HepG2 (cell line): ENCODE results near the gene NAB2. TPM values are rescaled to one million over a fixed set of nuclear protein-coding genes. Genes with fewer than 3 reads are reported as not detected.

Experiments
- ATAC-seq: fragments of 200-7000 bp; cut with Tn5 transposase; 3 replicates; pipeline ENCODE4 v1.9.1; 2020; ENCODE audit warnings: mild to moderate bottlenecking, moderate library complexity
- BruUV-seq: library from RNA; stranded (reverse); fragments of 400-500 nt; replicated peaks from 2 replicates; lab custom pipeline; 2021; lab: Mats Ljungman, UMichigan
- CTCF ChIA-PET: fragments of 300-600 bp; formaldehyde crosslinking; extraction: SDS; loops from one replicate; lab custom pipeline; 2021; ENCODE audit warnings: low total read pairs, inconsistent platforms, low intra/inter-chr PET ratio; lab: Yijun Ruan, JAX
- POLR2A ChIA-PET: fragments of 350-600 bp; sonication (Branson Sonifier 250); formaldehyde crosslinking; loops from one replicate; lab custom pipeline; 2020; ENCODE audit warnings: antibody characterized with exemption, inconsistent platforms; lab: Yijun Ruan, JAX
- DNase-seq: peaks from one replicate; pipeline ENCODE4 v3.0.0-alpha.2; 2015; ENCODE audit warnings: low spot score
- FAIRE-seq: peaks from 3 replicates; lab custom pipeline; 2011; peaks lifted over from hg19 to GRCh38; lab: Jason Lieb, UNC
- H2AFZ ChIP-seq: one replicate; pipeline ENCODE4 v1.6.1; 2011; ENCODE audit warnings: low read length, inconsistent platforms
- H3K27ac ChIP-seq: fragments of 300-600 bp; 3 replicates; pipeline ENCODE4 v1.8.0; 2011; ENCODE audit warnings: mixed run types, mild to moderate bottlenecking, mixed read lengths, low read length, inconsistent platforms; ENCODE audit not compliant: insufficient read depth; ENCODE audit errors: extremely low read length
- H3K27me3 ChIP-seq, 2 experiments: fragments of 200-600 bp in 1 of 2; 2 replicates in 1 of 2; 3 replicates in 1 of 2; pipeline versions ENCODE4 v1.6.0 to v1.8.0; 2011; ENCODE audit warnings: low read length in 2 of 2, mild to moderate bottlenecking in 2 of 2, moderate library complexity in 2 of 2, inconsistent platforms in 1 of 2; ENCODE audit not compliant: insufficient read depth in 2 of 2, control insufficient read depth in 1 of 2
- H3K36me3 ChIP-seq, 2 experiments: fragments of 200-600 bp in 1 of 2; replicated peaks in 1 of 2; 2 replicates in 1 of 2; 3 replicates in 1 of 2; pipeline versions ENCODE4 v1.5.1 to v1.8.0; 2011; ENCODE audit warnings: low read length in 2 of 2, inconsistent platforms in 1 of 2; ENCODE audit not compliant: insufficient read depth in 2 of 2, control insufficient read depth in 1 of 2
- H3K4me1 ChIP-seq: 2 replicates; pipeline ENCODE4 v1.5.1; 2012; ENCODE audit warnings: low read length, inconsistent platforms; ENCODE audit not compliant: insufficient read depth
- H3K4me2 ChIP-seq: 2 replicates; pipeline ENCODE4 v1.6.0; 2011; ENCODE audit warnings: low read depth, low read length, inconsistent platforms
- H3K4me3 ChIP-seq, 3 experiments: fragments of 200-600 bp in 1 of 3; sonication (generic), shearing (Covaris generic) in 1 of 3; replicated peaks in 1 of 3; 2 replicates each; pipeline ENCODE4 v1.5.1; 2011 to 2016; ENCODE audit warnings: low read length in 3 of 3, inconsistent platforms in 2 of 3, low read depth in 2 of 3, mild to moderate bottlenecking in 2 of 3, control low read depth in 1 of 3, mixed read lengths in 1 of 3; ENCODE audit not compliant: insufficient read depth in 1 of 3
- H3K79me2 ChIP-seq: one replicate; pipeline ENCODE4 v1.6.1; 2011; ENCODE audit warnings: low read length, inconsistent platforms; ENCODE audit not compliant: insufficient read depth
- H3K9ac ChIP-seq: 2 replicates; pipeline ENCODE4 v1.6.0; 2011; ENCODE audit warnings: mild to moderate bottlenecking, low read depth, low read length, inconsistent platforms; ENCODE audit not compliant: insufficient read depth
- H3K9me3 ChIP-seq: 2 replicates; pipeline ENCODE4 v1.5.1; 2012; ENCODE audit warnings: mild to moderate bottlenecking, low read length
- H4K20me1 ChIP-seq: 2 replicates; pipeline ENCODE4 v1.6.0; 2011; ENCODE audit warnings: inconsistent platforms, mild to moderate bottlenecking, low read length, moderate library complexity; ENCODE audit not compliant: insufficient read depth
- FOXM1 ChIP-seq: sonication (generic); formaldehyde crosslinking; IDR thresholded peaks from 2 replicates; pipeline ENCODE4 v1.5.0; 2020; ENCODE audit warnings: missing genetic modification reagents
- GMEB2 ChIP-seq: IDR thresholded peaks from 2 replicates; pipeline ENCODE4 v1.6.1; 2016; ENCODE audit warnings: missing biosample characterization, missing genetic modification reagents, low read depth
- SPEN ChIP-seq: sonication (generic); formaldehyde crosslinking; IDR thresholded peaks from 2 replicates; pipeline ENCODE4 v1.5.1; 2020; ENCODE audit warnings: low read depth, mild to moderate bottlenecking, missing genetic modification reagents
- THAP9 ChIP-seq: sonication (generic); formaldehyde crosslinking; IDR thresholded peaks from 2 replicates; pipeline ENCODE4; 2020; ENCODE audit warnings: missing genetic modification reagents, mild to moderate bottlenecking, borderline replicate concordance
- WGBS: methylation state at CpG from one replicate; pipeline ENCODE4 v1.1.6; 2017; ENCODE audit warnings: low lambda C conversion rate; 5-methylcytosine and 5-hydroxymethylcytosine counted together
- in situ Hi-C: cut with HindIII; loops from 2 replicates; pipeline ENCODE4 v1.10.0; 2017; ENCODE audit warnings: low pct_unique_long_range_greater_than_20kb; ENCODE audit not compliant: extremely low pct_ligation_motif_present
- intact Hi-C: fragments of 100-400 bp; cut with micrococcal nuclease; formaldehyde crosslinking; loops from one replicate; pipeline ENCODE4 v1.10.0; 2022; ENCODE audit not compliant: unreplicated experiment
- polyA plus RNA-seq, 8 experiments: library from polyadenylated mRNA; depleted of rRNA in 3 of 8; stranded (reverse) in 7 of 8; unstranded in 1 of 8; fragments of >200 nt; fragmentation: Illumina TruSeq in 4 of 8; extraction: Trizol in 4 of 8; gene quantifications; 2 replicates each; pipeline versions ENCODE4 v1.2.1 to v1.2.3, GENCODE V29; 2011 to 2016; ENCODE audit warnings: low read depth in 4 of 8, missing spikeins in 1 of 8, mixed read lengths in 1 of 8; ENCODE audit not compliant: insufficient read depth in 1 of 8
- total RNA-seq, 5 experiments: library from RNA; depleted of rRNA; stranded (reverse); fragments of >200 nt; fragmentation: Illumina TruSeq; extraction: Trizol; gene quantifications; 2 replicates each; pipeline ENCODE4 v1.2.3, GENCODE V29; 2016; ENCODE audit warnings: low read depth in 1 of 5
- TF ChIP-seq, protein P1 (sequence below): sonication (generic); formaldehyde crosslinking; IDR thresholded peaks from 2 replicates; pipeline ENCODE4 v1.4.0; 2020; ENCODE audit warnings: missing genetic modification reagents, mild to moderate bottlenecking, borderline replicate concordance

The NAB2 gene
- total and polyA plus RNA-seq, 2 of the 13 experiments (the other 11 are each of a cell fraction or from before 2014, with no cell fraction given): 11.7 to 12.9 TPM

DNA sequence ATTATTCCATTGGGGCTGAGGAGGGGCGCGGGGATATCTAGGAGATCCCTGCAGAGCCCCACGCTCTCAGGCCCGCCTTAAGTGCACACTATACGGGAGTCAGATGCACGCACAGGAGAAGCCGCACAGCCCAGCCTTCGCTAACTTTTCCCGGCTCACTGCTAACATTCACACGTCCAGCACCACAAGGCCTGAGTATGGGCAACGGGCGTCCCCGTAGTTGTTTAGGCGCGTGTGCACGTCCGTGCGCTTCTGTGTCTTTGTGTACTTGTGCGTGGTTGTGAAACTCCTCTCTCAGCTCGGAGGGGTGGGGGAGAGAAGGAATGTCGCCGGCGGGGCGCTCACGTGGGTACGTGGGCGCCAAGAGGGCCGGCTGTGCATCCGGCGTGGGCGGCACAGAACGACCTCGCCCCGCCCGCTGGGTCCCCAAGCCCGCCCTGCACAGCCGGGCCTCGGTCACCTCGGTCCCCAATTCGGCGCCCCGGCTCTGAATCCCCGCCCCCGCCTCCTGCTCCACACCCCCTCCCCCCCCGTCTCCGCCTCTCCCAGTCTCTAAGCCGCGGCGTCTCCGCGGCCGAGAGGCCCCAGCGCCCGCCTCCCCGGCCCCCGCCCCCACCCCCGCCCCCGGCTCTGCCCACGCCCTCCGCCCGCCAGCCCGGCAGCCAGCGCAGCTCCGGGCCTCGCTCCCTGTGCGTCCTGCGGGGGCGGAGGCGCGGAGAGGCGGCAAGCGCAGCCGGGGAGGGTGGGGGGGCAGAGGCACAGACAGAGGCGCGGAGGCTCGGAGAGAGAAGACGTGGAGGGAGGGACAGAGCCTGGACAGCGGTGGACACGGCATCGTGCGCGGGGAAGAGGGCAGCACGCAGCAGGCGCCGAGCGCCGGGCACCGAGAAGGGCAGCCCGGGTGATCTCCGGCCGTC is at the start of gene NAB2 (continued):
- peak; percentile 51; the same call in 1 of the 2 replicates for TF ChIP-seq THAP9 (CRISPR knock-in tag)
- TF ChIP-seq GMEB2 (CRISPR knock-in tag): no peak
- TF ChIP-seq, all 625 proteins: peak for 264

DNA sequence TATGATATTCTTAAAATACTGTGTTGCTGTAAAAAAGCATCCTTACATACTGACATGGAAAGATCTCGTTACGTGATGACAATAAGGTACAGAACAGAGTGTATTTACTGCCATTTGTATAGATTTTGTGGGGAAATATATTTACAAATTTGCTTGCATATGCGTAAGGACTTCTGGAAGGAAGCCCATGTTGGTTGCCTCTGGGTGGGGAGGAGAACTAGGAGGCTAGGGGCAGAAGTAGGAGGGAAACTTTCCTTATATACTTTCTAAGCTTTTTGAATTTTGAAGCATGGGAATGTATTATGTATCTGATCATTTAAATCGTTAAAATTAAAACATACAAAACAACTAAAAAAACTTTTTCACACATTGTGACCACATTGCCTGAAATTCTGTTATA is 48.7 kb upstream of the NAB2 start:
- H3K4me3 ChIP-seq: no peak overlapping the region
- H3K36me3 ChIP-seq: no peaks in the 10 kb centered on the region
- no peaks in the 10 kb centered on the region for H4K20me1 ChIP-seq
- FAIRE-seq: no peak
- TF ChIP-seq SPEN (CRISPR knock-in tag) (no peak), FOXM1 (CRISPR knock-in tag) (no peak)
- TF ChIP-seq, protein P1, sequence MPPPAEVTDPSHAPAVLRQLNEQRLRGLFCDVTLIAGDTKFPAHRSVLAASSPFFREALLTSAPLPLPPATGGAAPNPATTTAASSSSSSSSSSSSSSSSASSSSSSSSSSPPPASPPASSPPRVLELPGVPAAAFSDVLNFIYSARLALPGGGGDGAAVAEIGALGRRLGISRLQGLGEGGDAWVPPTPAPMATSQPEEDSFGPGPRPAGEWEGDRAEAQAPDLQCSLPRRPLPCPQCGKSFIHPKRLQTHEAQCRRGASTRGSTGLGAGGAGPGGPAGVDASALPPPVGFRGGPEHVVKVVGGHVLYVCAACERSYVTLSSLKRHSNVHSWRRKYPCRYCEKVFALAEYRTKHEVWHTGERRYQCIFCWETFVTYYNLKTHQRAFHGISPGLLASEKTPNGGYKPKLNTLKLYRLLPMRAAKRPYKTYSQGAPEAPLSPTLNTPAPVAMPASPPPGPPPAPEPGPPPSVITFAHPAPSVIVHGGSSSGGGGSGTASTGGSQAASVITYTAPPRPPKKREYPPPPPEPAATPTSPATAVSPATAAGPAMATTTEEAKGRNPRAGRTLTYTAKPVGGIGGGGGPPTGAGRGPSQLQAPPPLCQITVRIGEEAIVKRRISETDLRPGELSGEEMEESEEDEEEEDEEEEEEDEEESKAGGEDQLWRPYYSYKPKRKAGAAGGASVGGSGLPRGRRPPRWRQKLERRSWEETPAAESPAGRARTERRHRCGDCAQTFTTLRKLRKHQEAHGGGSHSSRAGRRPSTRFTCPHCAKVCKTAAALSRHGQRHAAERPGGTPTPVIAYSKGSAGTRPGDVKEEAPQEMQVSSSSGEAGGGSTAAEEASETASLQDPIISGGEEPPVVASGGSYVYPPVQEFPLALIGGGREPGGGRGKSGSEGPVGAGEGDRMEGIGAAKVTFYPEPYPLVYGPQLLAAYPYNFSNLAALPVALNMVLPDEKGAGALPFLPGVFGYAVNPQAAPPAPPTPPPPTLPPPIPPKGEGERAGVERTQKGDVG (CRISPR knock-in tag): no peak
- POLR2A ChIA-PET: no interaction called here
- no peak for ATAC-seq
- no peak overlapping the region for H3K27ac ChIP-seq
- no peak for DNase-seq
- intact Hi-C loops (no loop called here), in situ Hi-C loops (no loop called here)
- H2AFZ ChIP-seq: no peak overlapping the region
- H3K4me1 ChIP-seq: no peaks in the 10 kb centered on the region
- no TSS peak for BruUV-seq
- no peaks in the 10 kb centered on the region for H3K79me2 ChIP-seq
- 80% methylated on average over 4 of the region's 4 CpGs for WGBS
- H3K4me2 ChIP-seq: no peak overlapping the region
- H3K27me3 ChIP-seq: no peaks in the 10 kb centered on the region
- CTCF ChIA-PET: no interaction called here
- no peaks in the 10 kb centered on the region for H3K9me3 ChIP-seq
- no peak overlapping the region for H3K9ac ChIP-seq
